ENCODE results near the gene ADAM12. TPM values are rescaled to one million over a fixed set of nuclear protein-coding genes. Genes with fewer than 3 reads are reported as not detected.

Gene ADAM12
- polyA plus RNA-seq, 1 of the 3 experiments (the other 2 are of a cell fraction) = 25.0 TPM

DNA sequence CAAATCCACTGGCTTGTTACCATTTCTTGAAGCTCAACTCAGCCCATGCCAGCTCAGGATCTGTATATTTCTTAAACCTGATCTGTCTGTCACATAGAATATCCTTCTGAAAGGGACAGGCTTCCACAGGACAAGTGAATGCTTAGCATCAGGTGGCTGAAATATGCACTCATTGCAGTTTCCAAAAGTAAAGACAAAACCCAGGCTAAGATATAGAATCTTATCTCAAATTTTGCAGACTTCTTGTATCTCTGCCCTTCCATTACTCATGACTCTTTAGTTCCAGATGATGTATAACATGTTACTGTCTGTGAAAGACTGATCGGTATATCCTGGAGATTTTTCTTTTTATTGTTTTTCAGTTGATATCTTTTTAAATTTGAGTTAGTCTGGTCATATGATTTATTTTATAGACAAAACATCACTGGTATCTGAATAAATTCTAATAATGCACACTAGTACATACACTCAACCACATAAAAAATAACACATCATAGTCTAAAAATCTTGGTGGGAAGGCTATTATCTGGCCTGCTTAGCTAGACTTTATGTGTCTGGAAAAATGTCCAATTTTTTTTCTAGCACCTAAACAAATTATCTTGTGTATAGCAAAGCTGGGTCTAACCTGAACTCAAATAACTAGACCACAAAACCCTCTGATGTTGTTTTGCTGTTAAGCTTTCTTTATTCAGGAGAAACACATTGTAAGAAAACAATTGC, 182.6 kb downstream of the ADAM12 start (continued):
- no peak for TF ChIP-seq FOSL2 (IDR thresholded peaks at IDR 0.05; ENCODE audit: borderline replicate concordance, low read depth)
- TF ChIP-seq, protein P1, sequence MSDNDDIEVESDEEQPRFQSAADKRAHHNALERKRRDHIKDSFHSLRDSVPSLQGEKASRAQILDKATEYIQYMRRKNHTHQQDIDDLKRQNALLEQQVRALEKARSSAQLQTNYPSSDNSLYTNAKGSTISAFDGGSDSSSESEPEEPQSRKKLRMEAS (IDR thresholded peaks at IDR 0.05; ENCODE audit: low read depth) = no peak

DNA sequence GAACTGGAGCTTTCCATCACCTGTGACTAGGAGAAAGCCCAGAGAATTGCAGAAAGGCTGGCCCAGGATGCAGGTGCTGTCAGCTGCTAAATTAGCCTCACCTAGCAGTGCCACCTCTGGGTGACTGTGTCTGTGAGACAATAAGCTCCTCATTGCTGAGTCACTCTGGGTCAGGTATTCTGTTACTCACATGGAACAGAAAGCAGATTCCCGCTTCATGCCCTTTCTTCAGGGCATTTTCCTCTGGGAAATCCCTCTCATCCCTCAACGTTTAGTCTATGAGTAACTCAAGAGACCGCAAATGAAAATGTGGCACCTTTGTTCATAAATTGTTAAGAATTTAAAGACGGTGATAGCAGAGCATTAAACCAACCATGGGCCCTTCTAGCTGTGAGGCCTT, 184.0 kb downstream of the ADAM12 start:
- no peak overlapping the region for H3K4me3 ChIP-seq (ENCODE audit: low read depth in 2 of 2, low read length in 1 of 2)

DNA sequence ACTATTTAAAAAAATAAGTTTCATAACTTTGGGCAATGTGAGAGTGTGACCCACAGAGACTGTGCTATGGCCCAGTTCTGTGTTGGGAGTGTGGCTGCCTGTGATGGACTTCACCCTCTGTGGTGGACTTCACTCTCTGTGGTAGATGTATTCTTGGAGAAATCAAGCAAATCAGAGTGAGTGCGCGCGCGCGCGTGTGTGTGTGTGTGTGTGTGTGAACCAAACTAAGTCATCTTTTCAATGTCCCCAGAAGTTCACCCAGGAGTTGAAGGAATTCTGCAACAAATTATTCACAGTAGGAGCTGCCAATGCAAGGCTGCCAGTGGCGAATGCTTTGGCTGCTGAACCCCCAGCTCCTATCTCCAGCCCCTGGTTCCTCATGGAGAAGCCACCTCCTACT, 184.5 kb downstream of the ADAM12 start:
- DNase-seq = no peak
- no peak for TF ChIP-seq MXI1 (IDR thresholded peaks at IDR 0.05; ENCODE audit: low read depth, low read length)
- TF ChIP-seq RFX5 (IDR thresholded peaks at IDR 0.05; ENCODE audit: low read length) = no peak
- no peak for TF ChIP-seq RCOR1 (IDR thresholded peaks at IDR 0.05; ENCODE audit: low read length)
- no peak for TF ChIP-seq NRF1 (IDR thresholded peaks at IDR 0.05; ENCODE audit: low read depth, low read length)
- TF ChIP-seq POLR2AphosphoS5 (IDR thresholded peaks at IDR 0.05; ENCODE audit: low read depth, low read length) = no peak
- TF ChIP-seq TCF12 (IDR thresholded peaks at IDR 0.05) = no peak
- no peak for TF ChIP-seq TAF1 (IDR thresholded peaks at IDR 0.05; ENCODE audit: borderline replicate concordance, low read depth, low read length)
- TF ChIP-seq RXRA (IDR thresholded peaks at IDR 0.05; ENCODE audit: borderline replicate concordance, low read depth) = no peak

More for the DNA sequence above, 184.0 kb downstream of the ADAM12 start:
- DNase-seq = no peak
- ChIA-PET CTCF (interaction anchor here (0.7 to 1.0 kb wide), 2 partner anchors 15 to 300 kb away, joined by 3 read pairs; no protein-coding TSS in a partner anchor), POLR2A (no interaction called here)
- WGBS (ENCODE audit: low lambda C conversion rate) = 88% methylated on average over 4 of the region's 4 CpGs
- no peak overlapping the region for H3K4me2 ChIP-seq
- H3K27me3 ChIP-seq (ENCODE audit: insufficient read depth) = no peaks in the 10 kb centered on the region
- no peak overlapping the region for H2AFZ ChIP-seq (ENCODE audit: low read depth)
- H3F3A ChIP-seq (replicated peaks; ENCODE audit: insufficient read depth) = peaks cover 13% of the 10 kb centered on the region
- H3K79me2 ChIP-seq (ENCODE audit: insufficient read depth) = no peaks in the 10 kb centered on the region
- no peaks in the 10 kb centered on the region for H3K36me3 ChIP-seq (replicated peaks in 1 of 2; ENCODE audit: control insufficient read depth in 1 of 2, insufficient read depth in 2 of 2, low read length in 1 of 2)
- TF ChIP-seq FOXJ3 (CRISPR knock-in tag; IDR thresholded peaks at IDR 0.05) (no peak), TAF1 (IDR thresholded peaks at IDR 0.05; ENCODE audit: borderline replicate concordance, low read depth, low read length) (no peak)
- TF ChIP-seq, protein P2, sequence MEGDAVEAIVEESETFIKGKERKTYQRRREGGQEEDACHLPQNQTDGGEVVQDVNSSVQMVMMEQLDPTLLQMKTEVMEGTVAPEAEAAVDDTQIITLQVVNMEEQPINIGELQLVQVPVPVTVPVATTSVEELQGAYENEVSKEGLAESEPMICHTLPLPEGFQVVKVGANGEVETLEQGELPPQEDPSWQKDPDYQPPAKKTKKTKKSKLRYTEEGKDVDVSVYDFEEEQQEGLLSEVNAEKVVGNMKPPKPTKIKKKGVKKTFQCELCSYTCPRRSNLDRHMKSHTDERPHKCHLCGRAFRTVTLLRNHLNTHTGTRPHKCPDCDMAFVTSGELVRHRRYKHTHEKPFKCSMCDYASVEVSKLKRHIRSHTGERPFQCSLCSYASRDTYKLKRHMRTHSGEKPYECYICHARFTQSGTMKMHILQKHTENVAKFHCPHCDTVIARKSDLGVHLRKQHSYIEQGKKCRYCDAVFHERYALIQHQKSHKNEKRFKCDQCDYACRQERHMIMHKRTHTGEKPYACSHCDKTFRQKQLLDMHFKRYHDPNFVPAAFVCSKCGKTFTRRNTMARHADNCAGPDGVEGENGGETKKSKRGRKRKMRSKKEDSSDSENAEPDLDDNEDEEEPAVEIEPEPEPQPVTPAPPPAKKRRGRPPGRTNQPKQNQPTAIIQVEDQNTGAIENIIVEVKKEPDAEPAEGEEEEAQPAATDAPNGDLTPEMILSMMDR (IDR thresholded peaks at IDR 0.05) = no peak
- H3K27ac ChIP-seq (ENCODE audit: low read depth in 2 of 2, low read length in 1 of 2) = no peak overlapping the region
- no peaks in the 10 kb centered on the region for H4K20me1 ChIP-seq (ENCODE audit: insufficient read depth)
- H3K9me2 ChIP-seq = no peaks in the 10 kb centered on the region
- H3K9me3 ChIP-seq = no peaks in the 10 kb centered on the region
- no peak overlapping the region for H3K9ac ChIP-seq
- H3K4me1 ChIP-seq (ENCODE audit: control insufficient read depth in 1 of 2, insufficient read depth in 2 of 2, low read depth in 1 of 2, low read length in 1 of 2) = peaks cover 8 to 10% of the 10 kb centered on the region in 2 experiments; a peak in 2 of 4 replicates

More for the DNA sequence above, 184.5 kb downstream of the ADAM12 start:
- H3K4me2 ChIP-seq = no peak overlapping the region
- no peaks in the 10 kb centered on the region for H3K79me2 ChIP-seq (ENCODE audit: insufficient read depth)
- ChIA-PET CTCF (interaction anchor here (0.7 to 1.0 kb wide), 2 partner anchors 16 to 300 kb away, joined by 3 read pairs; no protein-coding TSS in a partner anchor), POLR2A (no interaction called here)
- H3K9ac ChIP-seq = no peak overlapping the region
- H3K4me1 ChIP-seq (ENCODE audit: control insufficient read depth in 1 of 2, insufficient read depth in 2 of 2, low read depth in 1 of 2, low read length in 1 of 2) = peaks cover 9 to 11% of the 10 kb centered on the region in 2 experiments; a peak in 3 of 4 replicates
- no peaks in the 10 kb centered on the region for H3K9me2 ChIP-seq
- WGBS (ENCODE audit: low lambda C conversion rate) = 96% methylated on average over 6 of the region's 7 CpGs
- peaks cover 16% of the 10 kb centered on the region for H3F3A ChIP-seq (replicated peaks; ENCODE audit: insufficient read depth)
- no peaks in the 10 kb centered on the region for H4K20me1 ChIP-seq (ENCODE audit: insufficient read depth)
- no peaks in the 10 kb centered on the region for H3K27me3 ChIP-seq (ENCODE audit: insufficient read depth)
- H2AFZ ChIP-seq (ENCODE audit: low read depth) = no peak overlapping the region
- H3K4me3 ChIP-seq (ENCODE audit: low read depth in 2 of 2, low read length in 1 of 2) = no peak overlapping the region
- no peaks in the 10 kb centered on the region for H3K9me3 ChIP-seq
- H3K27ac ChIP-seq (ENCODE audit: low read depth in 2 of 2, low read length in 1 of 2) = no peak overlapping the region
- H3K36me3 ChIP-seq (replicated peaks in 1 of 2; ENCODE audit: control insufficient read depth in 1 of 2, insufficient read depth in 2 of 2, low read length in 1 of 2) = no peaks in the 10 kb centered on the region

All from SK-N-SH (cell line).